ENCODE measurements around the gene SPOUT1. TPM values are rescaled to one million over a fixed set of nuclear protein-coding genes. Genes with fewer than 3 reads are reported as not detected.

SPOUT1 gene
- total RNA-seq, 2 experiments from 2014 or later: 22.2 to 27.6 TPM

- Histone ChIP-seq H3K27me3 (ENCODE audit: control insufficient read depth in 1 of 2, insufficient read depth in 2 of 2, low read length in 2 of 2) (no peaks in the 10 kb centered on the region), H3K4me1 (ENCODE audit: insufficient read depth, low read length) (peaks cover 22% of the 10 kb centered on the region), H3K27ac (ENCODE audit: low read depth in 1 of 2, low read length in 2 of 2) (no peak overlapping the region), H3K9me3 (ENCODE audit: control insufficient read depth in 1 of 2, insufficient read depth in 1 of 2, low read length in 2 of 2) (no peaks in the 10 kb centered on the region), H3K4me3 (ENCODE audit: low read length) (no peak overlapping the region), H3K36me3 (ENCODE audit: insufficient read depth, low read length) (peaks cover 58% of the 10 kb centered on the region)
- H3K4me3 Mint-ChIP-seq: no peak overlapping the region
- no peak for ATAC-seq (ENCODE audit: poor library complexity)
- peaks cover 71% of the 10 kb centered on the region for H3K36me3 Mint-ChIP-seq (ENCODE audit: low read depth)
- POLR2A ChIA-PET: no interaction called here
- no peaks in the 10 kb centered on the region for H3K9me3 Mint-ChIP-seq
- DNase-seq: no peak
- intact Hi-C loops (cut with DNase I, micrococcal nuclease): loop anchor here in 1 of 2 experiments (5.0 kb wide), 1 partner anchor 38 kb away; the partner anchor contains the start of gene TBC1D13
- CTCF ChIA-PET: no interaction called here
- peaks cover 14% of the 10 kb centered on the region for H3K4me1 Mint-ChIP-seq (ENCODE audit: low read depth)
- H3K27ac Mint-ChIP-seq: no peak overlapping the region
- H3K27me3 Mint-ChIP-seq: no peaks in the 10 kb centered on the region
- TF ChIP-seq, protein P1, sequence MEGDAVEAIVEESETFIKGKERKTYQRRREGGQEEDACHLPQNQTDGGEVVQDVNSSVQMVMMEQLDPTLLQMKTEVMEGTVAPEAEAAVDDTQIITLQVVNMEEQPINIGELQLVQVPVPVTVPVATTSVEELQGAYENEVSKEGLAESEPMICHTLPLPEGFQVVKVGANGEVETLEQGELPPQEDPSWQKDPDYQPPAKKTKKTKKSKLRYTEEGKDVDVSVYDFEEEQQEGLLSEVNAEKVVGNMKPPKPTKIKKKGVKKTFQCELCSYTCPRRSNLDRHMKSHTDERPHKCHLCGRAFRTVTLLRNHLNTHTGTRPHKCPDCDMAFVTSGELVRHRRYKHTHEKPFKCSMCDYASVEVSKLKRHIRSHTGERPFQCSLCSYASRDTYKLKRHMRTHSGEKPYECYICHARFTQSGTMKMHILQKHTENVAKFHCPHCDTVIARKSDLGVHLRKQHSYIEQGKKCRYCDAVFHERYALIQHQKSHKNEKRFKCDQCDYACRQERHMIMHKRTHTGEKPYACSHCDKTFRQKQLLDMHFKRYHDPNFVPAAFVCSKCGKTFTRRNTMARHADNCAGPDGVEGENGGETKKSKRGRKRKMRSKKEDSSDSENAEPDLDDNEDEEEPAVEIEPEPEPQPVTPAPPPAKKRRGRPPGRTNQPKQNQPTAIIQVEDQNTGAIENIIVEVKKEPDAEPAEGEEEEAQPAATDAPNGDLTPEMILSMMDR (IDR thresholded peaks at IDR 0.05): no peak
Measured at GRCh38 chr9:128824911-128825310, 4.7 kb downstream of the SPOUT1 start.

DNA sequence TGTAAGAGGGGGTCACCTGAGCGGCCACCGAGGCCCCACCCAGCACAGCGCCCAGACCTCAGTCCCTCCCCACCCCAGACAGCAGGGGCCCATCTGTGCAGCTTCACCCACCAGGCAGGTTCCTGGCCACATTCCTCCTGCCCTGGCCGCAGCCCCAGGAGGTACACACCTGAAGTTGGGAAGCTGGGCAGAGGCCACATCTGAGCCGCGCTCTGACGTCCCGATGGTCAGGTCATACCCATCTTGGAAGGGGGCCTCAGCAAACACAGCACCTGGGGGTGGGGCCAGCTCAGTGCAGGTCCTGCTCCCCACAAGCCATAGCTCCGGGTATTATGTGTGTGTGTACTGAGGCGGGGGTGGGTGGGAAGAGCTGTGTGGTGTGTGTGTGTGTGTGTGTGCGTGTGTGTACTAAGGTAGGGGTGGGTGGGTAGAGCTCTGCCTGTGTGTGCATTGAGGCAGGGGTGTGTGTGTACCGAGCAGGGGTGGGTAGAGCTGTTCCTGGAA is 5.6 kb downstream of the SPOUT1 start:
- POLR2A ChIA-PET: no interaction called here
- peaks cover 14% of the 10 kb centered on the region for H3K4me1 Mint-ChIP-seq (ENCODE audit: low read depth)
- Histone ChIP-seq H3K9me3 (ENCODE audit: control insufficient read depth in 1 of 2, insufficient read depth in 1 of 2, low read length in 2 of 2) (no peaks in the 10 kb centered on the region), H3K36me3 (ENCODE audit: insufficient read depth, low read length) (peaks cover 58% of the 10 kb centered on the region), H3K27me3 (ENCODE audit: control insufficient read depth in 1 of 2, insufficient read depth in 2 of 2, low read length in 2 of 2) (no peaks in the 10 kb centered on the region), H3K27ac (ENCODE audit: low read depth in 1 of 2, low read length in 2 of 2) (no peak overlapping the region), H3K4me3 (ENCODE audit: low read length) (no peak overlapping the region), H3K4me1 (ENCODE audit: insufficient read depth, low read length) (peaks cover 26% of the 10 kb centered on the region)
- H3K9me3 Mint-ChIP-seq: no peaks in the 10 kb centered on the region
- H3K27ac Mint-ChIP-seq: no peak overlapping the region
- CTCF ChIA-PET: no interaction called here
- peaks cover 63% of the 10 kb centered on the region for H3K36me3 Mint-ChIP-seq (ENCODE audit: low read depth)
- DNase-seq (no peak), ATAC-seq (ENCODE audit: poor library complexity) (no peak)
- H3K4me3 Mint-ChIP-seq: no peak overlapping the region
- intact Hi-C loops (cut with DNase I, micrococcal nuclease): no loop called here
- TF ChIP-seq, protein P1 (IDR thresholded peaks at IDR 0.05): no peak
- no peaks in the 10 kb centered on the region for H3K27me3 Mint-ChIP-seq

GRCh38 chr9:128823362-128823902 is 6.2 kb downstream of the SPOUT1 start:
- TF ChIP-seq, protein P1 (IDR thresholded peaks at IDR 0.05): no peak
- Mint-ChIP-seq H3K36me3 (ENCODE audit: low read depth) (peaks cover 57% of the 10 kb centered on the region), H3K4me3 (no peak overlapping the region), H3K27ac (no peak overlapping the region), H3K4me1 (ENCODE audit: low read depth) (peaks cover 9% of the 10 kb centered on the region), H3K27me3 (no peaks in the 10 kb centered on the region), H3K9me3 (no peaks in the 10 kb centered on the region)
- Histone ChIP-seq H3K36me3 (ENCODE audit: insufficient read depth, low read length) (peaks cover 58% of the 10 kb centered on the region), H3K4me3 (ENCODE audit: low read length) (no peak overlapping the region), H3K27ac (ENCODE audit: low read depth in 1 of 2, low read length in 2 of 2) (no peak overlapping the region), H3K27me3 (ENCODE audit: control insufficient read depth in 1 of 2, insufficient read depth in 2 of 2, low read length in 2 of 2) (no peaks in the 10 kb centered on the region), H3K4me1 (ENCODE audit: insufficient read depth, low read length) (peaks cover 20% of the 10 kb centered on the region), H3K9me3 (ENCODE audit: control insufficient read depth in 1 of 2, insufficient read depth in 1 of 2, low read length in 2 of 2) (no peaks in the 10 kb centered on the region)
- intact Hi-C loops (cut with DNase I, micrococcal nuclease): no loop called here
- ChIA-PET CTCF (no interaction called here), POLR2A (no interaction called here)
- no peak for DNase-seq
- no peak for ATAC-seq (ENCODE audit: poor library complexity)
